Fibroblast of pulmonary artery (primary cell): ENCODE data around the gene WDR86.
A peak's percentile ranks its signal among the peaks of the same experiment; 100 is the strongest.

Experiments used
- DNase-seq: peaks from one replicate; pipeline ENCODE4 v3.0.0-alpha.2; 2010; ENCODE audit warnings: low read depth
- H3K4me3 ChIP-seq: replicated peaks from 2 replicates; pipeline ENCODE4 v1.5.1; 2011; ENCODE audit warnings: low read depth, mild to moderate bottlenecking, control low read depth, low read length, moderate library complexity
- TF ChIP-seq, protein P1 (sequence below): IDR thresholded peaks from 2 replicates; pipeline ENCODE4 v1.5.1; 2011; ENCODE audit warnings: mild to moderate bottlenecking, control low read depth, low read length, inconsistent platforms; ENCODE audit errors: missing control alignments

WDR86 gene

DNA sequence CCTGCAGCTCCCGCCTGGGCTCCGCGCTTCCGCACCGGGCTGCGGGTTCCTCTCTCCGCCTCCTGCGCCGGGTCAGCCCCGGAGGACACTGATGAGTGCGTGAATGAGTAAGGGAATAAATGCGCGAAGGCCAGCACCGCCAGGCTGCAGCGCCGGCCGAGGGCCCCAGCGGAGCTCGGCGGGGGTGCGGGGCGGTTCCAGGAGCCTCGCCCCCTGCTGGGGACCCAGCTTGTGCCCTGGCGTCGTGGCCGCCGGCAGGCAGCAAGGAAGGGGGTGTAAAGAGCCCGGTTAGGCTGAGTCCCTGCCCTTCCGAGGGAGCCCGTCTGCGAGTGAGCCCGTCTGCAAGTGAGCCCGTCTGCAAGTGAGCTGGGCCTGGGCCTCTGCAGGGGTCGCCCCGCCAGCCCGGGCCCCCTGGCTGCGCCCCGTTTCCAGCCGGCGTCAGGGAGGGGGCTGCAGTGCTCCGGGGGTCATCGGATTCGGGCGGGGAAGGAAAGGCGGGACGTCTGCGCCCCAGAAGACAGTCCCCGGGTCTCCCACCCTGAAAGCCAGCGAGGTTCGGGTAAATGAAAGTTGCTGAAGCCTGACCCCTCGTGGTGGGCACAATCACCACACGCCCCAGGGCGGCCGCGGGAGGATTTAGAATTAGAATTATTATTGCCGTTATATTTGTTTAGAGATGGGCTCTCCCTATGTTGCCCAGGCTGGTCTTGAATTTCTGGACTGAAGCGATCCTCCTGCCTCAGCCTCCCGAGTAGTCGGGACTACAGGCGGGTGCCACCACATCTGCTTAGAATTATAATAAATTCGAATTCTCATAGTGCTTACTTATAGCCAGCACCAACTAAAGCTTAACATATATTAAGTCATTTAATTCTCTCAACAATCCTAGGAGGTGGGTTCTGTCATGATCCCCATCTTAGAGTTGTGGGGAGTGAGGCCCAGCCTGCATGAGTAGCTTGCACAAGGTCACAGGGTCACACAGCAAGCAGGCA is 38.7 kb upstream of the WDR86 start:
- peak; percentile 62 for DNase-seq
- TF ChIP-seq, protein P1, sequence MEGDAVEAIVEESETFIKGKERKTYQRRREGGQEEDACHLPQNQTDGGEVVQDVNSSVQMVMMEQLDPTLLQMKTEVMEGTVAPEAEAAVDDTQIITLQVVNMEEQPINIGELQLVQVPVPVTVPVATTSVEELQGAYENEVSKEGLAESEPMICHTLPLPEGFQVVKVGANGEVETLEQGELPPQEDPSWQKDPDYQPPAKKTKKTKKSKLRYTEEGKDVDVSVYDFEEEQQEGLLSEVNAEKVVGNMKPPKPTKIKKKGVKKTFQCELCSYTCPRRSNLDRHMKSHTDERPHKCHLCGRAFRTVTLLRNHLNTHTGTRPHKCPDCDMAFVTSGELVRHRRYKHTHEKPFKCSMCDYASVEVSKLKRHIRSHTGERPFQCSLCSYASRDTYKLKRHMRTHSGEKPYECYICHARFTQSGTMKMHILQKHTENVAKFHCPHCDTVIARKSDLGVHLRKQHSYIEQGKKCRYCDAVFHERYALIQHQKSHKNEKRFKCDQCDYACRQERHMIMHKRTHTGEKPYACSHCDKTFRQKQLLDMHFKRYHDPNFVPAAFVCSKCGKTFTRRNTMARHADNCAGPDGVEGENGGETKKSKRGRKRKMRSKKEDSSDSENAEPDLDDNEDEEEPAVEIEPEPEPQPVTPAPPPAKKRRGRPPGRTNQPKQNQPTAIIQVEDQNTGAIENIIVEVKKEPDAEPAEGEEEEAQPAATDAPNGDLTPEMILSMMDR, result peak; percentile 74
- peak overlapping the region; percentile 48 for H3K4me3 ChIP-seq

DNA sequence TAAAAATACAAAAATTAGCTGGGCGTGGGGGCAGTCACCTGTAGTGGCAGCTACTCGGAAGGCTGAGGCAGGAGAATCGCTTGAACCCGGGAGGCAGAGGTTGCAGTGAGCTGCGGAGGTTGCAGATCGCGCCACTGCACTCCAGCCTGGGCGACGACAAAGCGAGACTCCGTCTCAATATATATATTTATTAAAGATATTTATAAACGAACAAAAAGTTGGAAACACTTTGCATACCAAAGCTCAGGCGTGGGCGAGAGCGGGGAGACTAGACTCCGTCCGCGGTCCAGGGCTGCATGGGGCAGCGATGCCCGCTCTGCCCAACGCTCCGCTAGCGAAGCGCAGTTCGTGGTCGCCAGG is 38.0 kb upstream of the WDR86 start:
- DNase-seq, result no peak
- H3K4me3 ChIP-seq, result peak overlapping the region; percentile 10
- TF ChIP-seq, protein P1, result no peak

DNA sequence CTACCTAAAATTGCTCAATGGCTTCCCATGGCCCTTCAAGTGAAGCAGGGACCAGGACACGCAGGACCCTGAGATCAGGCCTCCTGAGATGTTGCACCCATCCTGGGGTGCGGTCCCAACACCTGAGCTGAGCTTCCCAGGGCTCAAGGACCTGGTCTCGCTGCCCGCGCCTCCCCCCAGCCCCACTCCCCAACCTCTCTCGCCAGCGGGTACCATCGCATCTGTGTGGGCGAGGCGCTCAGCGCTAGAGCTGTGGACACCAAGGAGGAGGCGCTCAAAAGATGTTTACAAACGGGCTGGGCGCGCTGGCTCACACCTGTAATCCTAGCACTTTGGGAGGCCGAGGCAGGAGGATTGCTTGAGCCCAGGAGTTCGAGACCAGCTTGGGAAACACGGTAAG is 37.5 kb upstream of the WDR86 start:
- no peak overlapping the region for H3K4me3 ChIP-seq
- no peak for DNase-seq
- TF ChIP-seq, protein P1, result no peak

DNA sequence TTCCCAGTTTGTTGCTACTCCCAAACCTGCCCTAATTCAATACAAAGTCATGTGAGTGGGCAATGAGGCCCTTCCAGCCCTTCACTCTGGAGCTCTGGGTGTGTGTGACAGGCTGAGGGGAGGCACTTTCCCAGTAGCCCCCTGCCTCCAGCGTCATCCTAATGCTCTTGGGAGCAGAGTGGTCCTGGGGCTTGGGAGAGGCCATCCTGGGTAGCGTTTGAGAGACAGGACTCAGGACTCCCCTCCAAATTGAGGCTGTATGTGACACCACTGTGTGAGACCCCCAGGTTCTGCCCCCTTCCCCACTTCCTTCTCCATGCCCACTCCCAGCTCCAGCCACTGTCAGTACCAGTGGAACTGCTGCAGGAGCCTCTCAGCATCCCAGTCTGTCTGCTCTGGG is 36.6 kb upstream of the WDR86 start:
- DNase-seq, result no peak
- TF ChIP-seq, protein P1, result no peak
- no peak overlapping the region for H3K4me3 ChIP-seq

DNA sequence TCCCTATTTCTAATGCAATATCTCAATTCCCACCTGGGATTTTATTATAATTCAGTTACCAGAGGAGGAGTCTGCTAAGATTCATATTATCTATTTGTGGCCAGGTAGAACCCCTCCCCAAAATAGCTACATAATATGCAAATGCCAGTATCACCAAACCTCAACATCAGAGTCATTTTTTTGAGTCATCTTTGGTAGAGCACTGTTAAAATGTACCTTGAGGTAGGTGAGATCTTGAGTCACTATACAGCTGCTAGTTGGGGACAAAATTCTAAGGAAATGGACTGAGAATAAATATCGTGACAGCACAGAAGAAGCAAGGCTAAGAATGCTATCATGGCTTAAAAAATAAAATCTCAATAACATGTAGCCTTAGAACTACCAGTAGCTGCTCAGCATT is 34.8 kb upstream of the WDR86 start:
- TF ChIP-seq, protein P1, result no peak
- DNase-seq, result no peak
- H3K4me3 ChIP-seq, result no peak overlapping the region

DNA sequence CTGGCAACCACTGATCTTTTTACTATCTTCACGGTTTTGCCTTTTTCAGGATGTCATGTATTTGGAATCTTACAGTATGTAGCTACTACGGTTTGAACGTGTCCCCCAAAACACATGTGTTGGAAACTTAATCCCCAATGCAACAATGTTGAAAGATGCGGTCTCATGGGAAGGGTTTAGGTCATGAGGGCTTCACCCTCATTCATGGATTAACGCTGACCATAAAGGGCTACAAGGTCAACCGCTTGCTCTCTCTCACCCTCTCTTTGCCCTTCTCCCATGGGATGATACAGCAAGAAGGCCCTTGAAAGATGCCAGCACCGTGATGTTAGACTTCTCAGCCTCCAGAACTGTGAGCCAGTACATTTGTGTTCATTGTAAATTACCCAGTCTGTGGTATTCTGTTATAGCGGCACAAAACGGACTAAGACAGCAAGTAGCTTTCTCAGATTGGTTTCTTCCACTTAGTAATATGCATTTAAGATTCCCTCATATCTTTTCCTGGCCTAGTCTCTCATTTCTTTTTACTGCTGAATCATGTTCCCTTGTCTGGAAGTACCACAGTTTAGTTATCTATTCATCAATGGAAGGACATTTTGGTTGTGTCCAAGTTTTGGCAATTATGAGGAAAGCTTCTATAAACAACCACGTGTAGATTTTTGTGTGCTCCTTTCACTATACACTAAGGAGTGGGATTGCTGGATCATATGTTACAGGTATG is 33.1 kb upstream of the WDR86 start:
- DNase-seq, result no peak
- TF ChIP-seq, protein P1, result no peak
- H3K4me3 ChIP-seq, result no peak overlapping the region
